ENCODE measurements around the gene TNFRSF4. TPM values are rescaled to one million over a fixed set of nuclear protein-coding genes. Genes with fewer than 3 reads are reported as not detected.

Gene TNFRSF4
- total RNA-seq, 4 donors from 2014 or later, result 0.50 to 2.1 (median 0.93) TPM

- peaks cover 0 to 11% (median 10%) of the 10 kb centered on the region in 4 donors for H3K4me1 ChIP-seq
- H3K27me3 ChIP-seq, result peaks cover 0 to 98% (median 41%) of the 10 kb centered on the region in 4 donors
- WGBS, result 87% methylated on average over 14 of the region's 33 CpGs
- no peak overlapping the region for H3K27ac ChIP-seq (replicated peaks in 1 of 4)
- no peaks in the 10 kb centered on the region for H3K36me3 ChIP-seq
- no peaks in the 10 kb centered on the region for H3K9me3 ChIP-seq
- H3K4me3 ChIP-seq, result no peak overlapping the region
- intact Hi-C loops (cut with DNase I), result no loop called here
- no peak for DNase-seq (ENCODE audit: extremely low spot score)
- TF ChIP-seq POLR2AphosphoS5 (IDR thresholded peaks at IDR 0.05) (no peak), EP300 (IDR thresholded peaks at IDR 0.05) (no peak), CTCF (IDR thresholded peaks at IDR 0.05) (no peak), POLR2A (IDR thresholded peaks at IDR 0.05; ENCODE audit: low read depth) (no peak)
Measured at GRCh38 chr1:1171546-1172340, 42.2 kb downstream of the TNFRSF4 start.

GRCh38 chr1:1171161-1171545 is 42.8 kb downstream of the TNFRSF4 start:
- TF ChIP-seq EP300 (IDR thresholded peaks at IDR 0.05) (no peak), POLR2A (IDR thresholded peaks at IDR 0.05; ENCODE audit: low read depth) (no peak), POLR2AphosphoS5 (IDR thresholded peaks at IDR 0.05) (no peak), CTCF (IDR thresholded peaks at IDR 0.05) (no peak)
- no peak for DNase-seq (ENCODE audit: extremely low spot score)
- Histone ChIP-seq H3K4me1 (peaks cover 0 to 11% (median 10%) of the 10 kb centered on the region in 4 donors), H3K9me3 (no peaks in the 10 kb centered on the region), H3K27ac (replicated peaks in 1 of 4) (no peak overlapping the region), H3K4me3 (no peak overlapping the region), H3K36me3 (no peaks in the 10 kb centered on the region), H3K27me3 (peaks cover 0 to 98% (median 41%) of the 10 kb centered on the region in 4 donors)
- 78% methylated on average over 12 of the region's 12 CpGs for WGBS
- intact Hi-C loops (cut with DNase I), result no loop called here

GRCh38 chr1:1170215-1171091 is 43.5 kb downstream of the TNFRSF4 start:
- TF ChIP-seq POLR2A (IDR thresholded peaks at IDR 0.05; ENCODE audit: low read depth) (no peak), EP300 (IDR thresholded peaks at IDR 0.05) (no peak), CTCF (IDR thresholded peaks at IDR 0.05) (no peak), POLR2AphosphoS5 (IDR thresholded peaks at IDR 0.05) (no peak)
- no peak for DNase-seq (ENCODE audit: extremely low spot score)
- intact Hi-C loops (cut with DNase I), result no loop called here
- Histone ChIP-seq H3K9me3 (no peaks in the 10 kb centered on the region), H3K27ac (replicated peaks in 1 of 4) (no peak overlapping the region), H3K4me1 (peaks cover 0 to 11% (median 10%) of the 10 kb centered on the region in 4 donors), H3K36me3 (no peaks in the 10 kb centered on the region), H3K4me3 (no peak overlapping the region), H3K27me3 (peaks cover 0 to 98% (median 41%) of the 10 kb centered on the region in 4 donors)
- WGBS, result 21% methylated on average over 12 of the region's 26 CpGs

GRCh38 chr1:1169429-1170214 is 44.3 kb downstream of the TNFRSF4 start:
- no peaks in the 10 kb centered on the region for H3K9me3 ChIP-seq
- intact Hi-C loops (cut with DNase I), result no loop called here
- no peak overlapping the region for H3K27ac ChIP-seq (replicated peaks in 1 of 4)
- no peak for TF ChIP-seq CTCF (IDR thresholded peaks at IDR 0.05)
- TF ChIP-seq EP300 (IDR thresholded peaks at IDR 0.05), result no peak
- no peak for TF ChIP-seq POLR2AphosphoS5 (IDR thresholded peaks at IDR 0.05)
- no peak for TF ChIP-seq POLR2A (IDR thresholded peaks at IDR 0.05; ENCODE audit: low read depth)
- H3K36me3 ChIP-seq, result no peaks in the 10 kb centered on the region
- WGBS, result 66% methylated on average over 17 of the region's 32 CpGs
- peaks cover 0 to 100% (median 41%) of the 10 kb centered on the region in 4 donors for H3K27me3 ChIP-seq
- H3K4me3 ChIP-seq, result no peak overlapping the region
- H3K4me1 ChIP-seq, result peaks cover 0 to 11% (median 10%) of the 10 kb centered on the region in 4 donors
- no peak for DNase-seq (ENCODE audit: extremely low spot score)

All from esophagus muscularis mucosa (tissue), 4 donors.